ENCODE data around the gene RASSF7.

Gene RASSF7

GRCh38 chr11:610146-610801 is 49.5 kb downstream of the RASSF7 start:
- DNase-seq (ENCODE audit: low read depth in 2 of 2): no peak

GRCh38 chr11:611001-611996 is 50.5 kb downstream of the RASSF7 start:
- DNase-seq (ENCODE audit: low read depth in 2 of 2): no peak

GRCh38 chr11:612201-612960 is 51.6 kb downstream of the RASSF7 start:
- DNase-seq (ENCODE audit: low read depth in 2 of 2): no peak

- no peak for DNase-seq (ENCODE audit: low read depth in 2 of 2)
Measured at GRCh38 chr11:612961-613300, 52.2 kb downstream of the RASSF7 start.

- peak; percentile 60 to 61 for DNase-seq (ENCODE audit: low read depth in 2 of 2)
Measured at GRCh38 chr11:613369-613968, 52.7 kb downstream of the RASSF7 start.
